Type B pancreatic cell (in vitro differentiated cells): ENCODE data around the gene SMIM7. TPM values are rescaled to one million over a fixed set of nuclear protein-coding genes. Genes with fewer than 3 reads are reported as not detected.

Experiments
- DNase-seq: peaks from one replicate; pipeline ENCODE4 v3.0.0; 2021; ENCODE audit warnings: mixed read lengths; ENCODE audit not compliant: unreplicated experiment; ENCODE audit errors: extremely low spot score
- H3K27ac Mint-ChIP-seq: 2 replicates; pipeline ENCODE4 v1.8.0; 2021; ENCODE audit warnings: mild to moderate bottlenecking, mixed read lengths
- H3K27me3 Mint-ChIP-seq: 2 replicates; pipeline ENCODE4 v1.8.0; 2021; ENCODE audit warnings: mixed read lengths
- H3K36me3 Mint-ChIP-seq: 2 replicates; pipeline ENCODE4 v1.8.0; 2021; ENCODE audit warnings: mixed read lengths
- H3K4me1 Mint-ChIP-seq: one replicate; pipeline ENCODE4 v1.8.0; 2021; ENCODE audit warnings: mixed read lengths; ENCODE audit not compliant: unreplicated experiment
- H3K4me3 Mint-ChIP-seq: 2 replicates; pipeline ENCODE4 v1.8.0; 2021; ENCODE audit warnings: mild to moderate bottlenecking, mixed read lengths
- H3K9me3 Mint-ChIP-seq: 2 replicates; pipeline ENCODE4 v1.8.0; 2021; ENCODE audit warnings: mixed read lengths
- total RNA-seq: library from RNA; stranded (reverse); gene quantifications from 2 replicates; pipeline ENCODE4 v1.2.1, GENCODE V29; 2021; ENCODE audit warnings: low replicate concordance
- TF ChIP-seq, protein P1 (sequence below): fragments of 200-600 bp; sonication (generic); conservative IDR thresholded peaks from 2 replicates; pipeline ENCODE4 v1.5.0; 2021; ENCODE audit warnings: antibody characterized with exemption, mild to moderate bottlenecking

SMIM7 gene
- total RNA-seq, 1 donor from 2014 or later = 72.1 TPM

GRCh38 chr19:16668176-16668575 lies 8.2 kb upstream of the SMIM7 start:
- Mint-ChIP-seq H3K27ac (no peak overlapping the region), H3K9me3 (no peaks in the 10 kb centered on the region), H3K4me3 (no peak overlapping the region), H3K4me1 (no peaks in the 10 kb centered on the region), H3K27me3 (no peaks in the 10 kb centered on the region), H3K36me3 (no peaks in the 10 kb centered on the region)
- TF ChIP-seq, protein P1, sequence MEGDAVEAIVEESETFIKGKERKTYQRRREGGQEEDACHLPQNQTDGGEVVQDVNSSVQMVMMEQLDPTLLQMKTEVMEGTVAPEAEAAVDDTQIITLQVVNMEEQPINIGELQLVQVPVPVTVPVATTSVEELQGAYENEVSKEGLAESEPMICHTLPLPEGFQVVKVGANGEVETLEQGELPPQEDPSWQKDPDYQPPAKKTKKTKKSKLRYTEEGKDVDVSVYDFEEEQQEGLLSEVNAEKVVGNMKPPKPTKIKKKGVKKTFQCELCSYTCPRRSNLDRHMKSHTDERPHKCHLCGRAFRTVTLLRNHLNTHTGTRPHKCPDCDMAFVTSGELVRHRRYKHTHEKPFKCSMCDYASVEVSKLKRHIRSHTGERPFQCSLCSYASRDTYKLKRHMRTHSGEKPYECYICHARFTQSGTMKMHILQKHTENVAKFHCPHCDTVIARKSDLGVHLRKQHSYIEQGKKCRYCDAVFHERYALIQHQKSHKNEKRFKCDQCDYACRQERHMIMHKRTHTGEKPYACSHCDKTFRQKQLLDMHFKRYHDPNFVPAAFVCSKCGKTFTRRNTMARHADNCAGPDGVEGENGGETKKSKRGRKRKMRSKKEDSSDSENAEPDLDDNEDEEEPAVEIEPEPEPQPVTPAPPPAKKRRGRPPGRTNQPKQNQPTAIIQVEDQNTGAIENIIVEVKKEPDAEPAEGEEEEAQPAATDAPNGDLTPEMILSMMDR = no peak
- no peak for DNase-seq

- no peak for DNase-seq
- H3K27ac Mint-ChIP-seq = peak overlapping the region; percentile 55
- TF ChIP-seq, protein P1 = no peak
- H3K36me3 Mint-ChIP-seq = peaks cover 5% of the 10 kb centered on the region
- peak overlapping the region; percentile 87 for H3K4me3 Mint-ChIP-seq
- H3K4me1 Mint-ChIP-seq = peaks cover 9% of the 10 kb centered on the region
- no peaks in the 10 kb centered on the region for H3K9me3 Mint-ChIP-seq
- no peaks in the 10 kb centered on the region for H3K27me3 Mint-ChIP-seq
Measured at GRCh38 chr19:16661480-16662034, 1.6 kb upstream of the SMIM7 start.

DNA sequence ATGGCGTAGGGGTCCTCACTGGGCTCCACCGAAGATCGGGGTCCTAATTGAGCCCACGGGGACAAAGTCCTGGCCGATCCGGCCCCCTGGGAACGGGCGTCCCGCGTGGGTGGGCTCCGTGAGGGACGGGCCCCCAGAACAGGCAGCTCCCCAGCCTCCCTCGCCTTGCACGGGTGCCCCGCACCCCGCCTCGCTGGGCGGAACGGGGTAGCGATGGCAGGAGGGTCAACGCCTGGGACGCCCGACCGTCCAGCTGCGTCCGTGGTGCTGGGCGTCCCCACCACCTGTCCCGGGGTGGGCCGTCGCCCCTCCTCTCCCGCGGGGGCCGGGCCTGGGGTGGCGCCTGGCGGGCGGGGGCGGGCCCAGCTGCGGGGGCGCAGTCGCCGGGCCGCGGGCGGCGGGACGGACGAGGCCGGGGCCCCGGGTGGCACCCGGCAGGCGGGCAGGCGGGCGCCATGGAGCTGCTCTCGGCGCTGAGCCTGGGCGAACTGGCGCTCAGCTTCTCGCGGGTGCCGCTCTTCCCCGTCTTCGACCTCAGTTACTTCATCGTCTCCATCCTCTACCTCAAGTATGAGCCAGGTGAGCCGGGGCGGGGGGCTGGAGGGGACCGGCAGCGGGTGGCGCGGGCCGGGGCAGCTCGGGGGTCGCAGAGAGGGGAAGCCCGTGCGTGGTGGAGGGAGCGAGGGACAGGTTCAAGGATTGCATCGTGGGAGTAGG lies 977 bp upstream of the SMIM7 start, which contains the start of gene TMEM38A:
Gene TMEM38A, plus strand, starts transcription at position 377 of the 717 bp plus-strand sequence. Its CDS starts 79 bp downstream, at position 456.
- peak; percentile 71 for DNase-seq
- peak within 1 kb of the TSS; percentile 98 for H3K27ac Mint-ChIP-seq

GRCh38 chr19:16659464-16659831 lies 496 bp downstream of the SMIM7 start:
- TF ChIP-seq, protein P1 = no peak
- H3K27ac Mint-ChIP-seq = peak overlapping the region; percentile 98
- H3K27me3 Mint-ChIP-seq = no peaks in the 10 kb centered on the region
- peak overlapping the region; percentile 100 for H3K4me3 Mint-ChIP-seq
- H3K36me3 Mint-ChIP-seq = peaks cover 5% of the 10 kb centered on the region
- H3K4me1 Mint-ChIP-seq = peaks cover 9% of the 10 kb centered on the region
- no peaks in the 10 kb centered on the region for H3K9me3 Mint-ChIP-seq
- no peak for DNase-seq

More for the DNA sequence above, 977 bp upstream of the SMIM7 start, which contains the start of gene TMEM38A:
- Mint-ChIP-seq H3K9me3 (no peaks in the 10 kb centered on the region), H3K4me1 (peaks cover 9% of the 10 kb centered on the region), H3K27me3 (no peaks in the 10 kb centered on the region), H3K36me3 (peaks cover 5% of the 10 kb centered on the region), H3K4me3 (peak within 1 kb of the TSS; percentile 100)
- TF ChIP-seq, protein P1 = no peak

GRCh38 chr19:16657384-16657783 lies 2.6 kb downstream of the SMIM7 start:
- DNase-seq = no peak
- Mint-ChIP-seq H3K27ac (peak overlapping the region; percentile 46), H3K4me1 (peaks cover 9% of the 10 kb centered on the region), H3K36me3 (peaks cover 17% of the 10 kb centered on the region), H3K9me3 (no peaks in the 10 kb centered on the region), H3K4me3 (peak overlapping the region; percentile 31), H3K27me3 (no peaks in the 10 kb centered on the region)
- TF ChIP-seq, protein P1 = no peak
